Coronary artery (tissue), 2 donors: ENCODE results near the gene OR1E1.
"Not testable (repeated sequence)": the region's sequence is repeated elsewhere in the genome, so short reads cannot be mapped to it uniquely, and the experiment has no call there.

Experiments used
- DNase-seq: peaks from one replicate; pipeline ENCODE4 v3.0.0-alpha.2; 2017; ENCODE audit warnings: low spot score
- H3K27ac ChIP-seq, 2 donors: fragments of 200-600 bp; sonication (generic); one replicate each; pipeline ENCODE4 v1.5.1; 2016 to 2019
- H3K4me3 ChIP-seq: fragments of 200-600 bp; sonication (generic); 2 replicates; pipeline ENCODE4 v1.5.1; 2016; ENCODE audit warnings: mild to moderate bottlenecking, moderate library complexity
- CTCF ChIP-seq: fragments of 200-600 bp; sonication (generic); IDR thresholded peaks from one replicate; pipeline ENCODE4 v1.5.1; 2019; ENCODE audit warnings: antibody characterized with exemption

Gene OR1E1

GRCh38 chr17:3378321-3378720 is 19.9 kb downstream of the OR1E1 start:
- Histone ChIP-seq H3K27ac (no peak overlapping the region), H3K4me3 (no peak overlapping the region)
- DNase-seq: no peak
- TF ChIP-seq CTCF: no peak

GRCh38 chr17:3371167-3371566 is 27.0 kb downstream of the OR1E1 start:
- not testable (repeated sequence) for H3K27ac ChIP-seq, DNase-seq, H3K4me3 ChIP-seq
